Measurements from ENCODE around the gene ZNF141.

DNA sequence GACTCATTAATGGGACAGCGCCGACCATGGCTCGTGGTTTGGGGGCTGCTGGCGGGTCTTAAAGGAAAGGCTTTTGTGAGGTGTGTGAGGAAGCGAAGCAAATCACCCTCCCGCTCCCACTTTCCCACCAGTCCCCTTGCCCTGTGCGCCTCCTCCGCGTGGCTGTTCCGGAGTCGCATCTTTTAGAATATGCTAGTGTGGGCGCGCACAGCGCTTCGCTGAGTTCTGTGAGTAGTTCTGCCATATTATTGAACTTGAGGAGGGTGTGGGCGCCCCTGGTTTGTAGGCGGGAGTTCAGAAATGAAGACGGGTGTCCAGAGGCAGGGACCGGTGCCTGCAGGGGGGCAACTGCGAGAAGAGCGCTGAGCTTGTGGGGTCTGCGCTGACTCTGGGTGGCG is 49.1 kb downstream of the ZNF141 start:
- TF ChIP-seq, protein P1, sequence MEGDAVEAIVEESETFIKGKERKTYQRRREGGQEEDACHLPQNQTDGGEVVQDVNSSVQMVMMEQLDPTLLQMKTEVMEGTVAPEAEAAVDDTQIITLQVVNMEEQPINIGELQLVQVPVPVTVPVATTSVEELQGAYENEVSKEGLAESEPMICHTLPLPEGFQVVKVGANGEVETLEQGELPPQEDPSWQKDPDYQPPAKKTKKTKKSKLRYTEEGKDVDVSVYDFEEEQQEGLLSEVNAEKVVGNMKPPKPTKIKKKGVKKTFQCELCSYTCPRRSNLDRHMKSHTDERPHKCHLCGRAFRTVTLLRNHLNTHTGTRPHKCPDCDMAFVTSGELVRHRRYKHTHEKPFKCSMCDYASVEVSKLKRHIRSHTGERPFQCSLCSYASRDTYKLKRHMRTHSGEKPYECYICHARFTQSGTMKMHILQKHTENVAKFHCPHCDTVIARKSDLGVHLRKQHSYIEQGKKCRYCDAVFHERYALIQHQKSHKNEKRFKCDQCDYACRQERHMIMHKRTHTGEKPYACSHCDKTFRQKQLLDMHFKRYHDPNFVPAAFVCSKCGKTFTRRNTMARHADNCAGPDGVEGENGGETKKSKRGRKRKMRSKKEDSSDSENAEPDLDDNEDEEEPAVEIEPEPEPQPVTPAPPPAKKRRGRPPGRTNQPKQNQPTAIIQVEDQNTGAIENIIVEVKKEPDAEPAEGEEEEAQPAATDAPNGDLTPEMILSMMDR (conservative IDR thresholded peaks at IDR 0.05; ENCODE audit: low read depth, low read length) = no peak
- no peak for TF ChIP-seq EZH2phosphoT487 (IDR thresholded peaks at IDR 0.05; ENCODE audit: borderline replicate concordance, low read length)
- TF ChIP-seq EZH2 (IDR thresholded peaks at IDR 0.05; ENCODE audit: low read length, unreplicated experiment) = no peak
